Osteoblast (primary cell): ENCODE results near the gene NKX3-2. TPM values are rescaled to one million over a fixed set of nuclear protein-coding genes. Genes with fewer than 3 reads are reported as not detected.
"Not testable (repeated sequence)": the region's sequence is repeated elsewhere in the genome, so short reads cannot be mapped to it uniquely, and the experiment has no call there.

ENCODE experiments used
- DNase-seq: peaks from one replicate; pipeline ENCODE4 v3.0.0; 2011; ENCODE audit warnings: low spot score, mixed read lengths; ENCODE audit not compliant: insufficient read length; ENCODE audit errors: missing footprints
- H2AFZ ChIP-seq: 2 replicates; pipeline ENCODE4 v1.6.0; 2011; ENCODE audit warnings: mild to moderate bottlenecking, low read length
- H3K27ac ChIP-seq: 2 replicates; pipeline ENCODE4 v1.5.1; 2011; ENCODE audit warnings: mild to moderate bottlenecking, low read depth, low read length, moderate library complexity
- H3K27me3 ChIP-seq: 2 replicates; pipeline ENCODE4 v1.6.0; 2012; ENCODE audit warnings: mild to moderate bottlenecking, control low read depth, inconsistent platforms, low read length, moderate library complexity; ENCODE audit not compliant: insufficient read depth
- H3K36me3 ChIP-seq: 2 replicates; pipeline ENCODE4 v1.5.1; 2011; ENCODE audit warnings: mild to moderate bottlenecking, low read length, control low read depth, moderate library complexity; ENCODE audit not compliant: insufficient read depth
- H3K4me1 ChIP-seq: 2 replicates; pipeline ENCODE4 v1.5.1; 2011; ENCODE audit warnings: mild to moderate bottlenecking, low read length, control low read depth, moderate library complexity; ENCODE audit not compliant: insufficient read depth
- H3K4me2 ChIP-seq: 2 replicates; pipeline ENCODE4 v1.6.0; 2011; ENCODE audit warnings: mild to moderate bottlenecking, low read length; ENCODE audit not compliant: insufficient read depth
- H3K4me3 ChIP-seq: fragments of 200-600 bp; sonication (generic); 3 replicates; pipeline ENCODE4 v1.5.1; 2012; ENCODE audit warnings: mild to moderate bottlenecking, low read length, inconsistent platforms; ENCODE audit not compliant: insufficient read depth
- H3K79me2 ChIP-seq: 2 replicates; pipeline ENCODE4 v1.6.0; 2012; ENCODE audit warnings: mild to moderate bottlenecking, low read length, control low read depth, inconsistent platforms; ENCODE audit not compliant: insufficient read depth
- H3K9me3 ChIP-seq: 2 replicates; pipeline ENCODE4 v1.5.1; 2011; ENCODE audit warnings: low read depth, low read length, control low read depth
- H4K20me1 ChIP-seq: 2 replicates; pipeline ENCODE4 v1.6.0; 2012; ENCODE audit warnings: mild to moderate bottlenecking, low read length, control low read depth; ENCODE audit not compliant: insufficient read depth
- CTCF ChIP-seq: IDR thresholded peaks from 2 replicates; pipeline ENCODE4 v1.5.1; 2011; ENCODE audit warnings: mild to moderate bottlenecking, low read depth, low read length, moderate library complexity; ENCODE audit errors: extremely low read depth
- total RNA-seq: library from RNA; depleted of rRNA; stranded (reverse); fragments of >200 nt; gene quantifications from 2 replicates; pipeline ENCODE4 v1.2.3, GENCODE V29; 2012

Gene NKX3-2
- total RNA-seq, 1 donor: 0.72 TPM

GRCh38 chr4:13567125-13567524 lies 22.8 kb upstream of the NKX3-2 start:
- Histone ChIP-seq H3K4me3 (no peak overlapping the region), H3K9me3 (no peaks in the 10 kb centered on the region), H3K4me2 (no peak overlapping the region), H3K36me3 (peaks cover 29% of the 10 kb centered on the region), H3K4me1 (no peaks in the 10 kb centered on the region), H3K27me3 (no peaks in the 10 kb centered on the region), H2AFZ (no peak overlapping the region), H3K27ac (no peak overlapping the region), H4K20me1 (no peaks in the 10 kb centered on the region), H3K79me2 (no peaks in the 10 kb centered on the region)
- TF ChIP-seq CTCF: no peak
- no peak for DNase-seq

GRCh38 chr4:13562876-13563275 lies 18.6 kb upstream of the NKX3-2 start:
- TF ChIP-seq CTCF: no peak
- H3K79me2 ChIP-seq: no peaks in the 10 kb centered on the region
- no peaks in the 10 kb centered on the region for H4K20me1 ChIP-seq
- no peak overlapping the region for H3K4me3 ChIP-seq
- no peak overlapping the region for H2AFZ ChIP-seq
- DNase-seq: no peak
- H3K27me3 ChIP-seq: no peaks in the 10 kb centered on the region
- H3K36me3 ChIP-seq: peaks cover 3% of the 10 kb centered on the region
- no peak overlapping the region for H3K27ac ChIP-seq
- no peaks in the 10 kb centered on the region for H3K9me3 ChIP-seq
- H3K4me2 ChIP-seq: no peak overlapping the region
- H3K4me1 ChIP-seq: peaks cover 11% of the 10 kb centered on the region

GRCh38 chr4:13561673-13562072 lies 17.4 kb upstream of the NKX3-2 start:
- no peak for TF ChIP-seq CTCF
- Histone ChIP-seq H3K36me3 (no peaks in the 10 kb centered on the region), H3K4me2 (no peak overlapping the region), H2AFZ (no peak overlapping the region), H3K79me2 (no peaks in the 10 kb centered on the region), H4K20me1 (no peaks in the 10 kb centered on the region), H3K9me3 (no peaks in the 10 kb centered on the region), H3K27ac (no peak overlapping the region), H3K27me3 (no peaks in the 10 kb centered on the region), H3K4me1 (peaks cover 11% of the 10 kb centered on the region), H3K4me3 (no peak overlapping the region)
- DNase-seq: no peak

GRCh38 chr4:13560111-13560510 lies 15.8 kb upstream of the NKX3-2 start:
- DNase-seq, H3K27ac ChIP-seq, H2AFZ ChIP-seq, H3K27me3 ChIP-seq, H3K36me3 ChIP-seq, H3K4me3 ChIP-seq, H4K20me1 ChIP-seq, H3K9me3 ChIP-seq, H3K4me2 ChIP-seq, H3K79me2 ChIP-seq: not testable (repeated sequence)
- H3K4me1 ChIP-seq: peaks cover 11% of the 10 kb centered on the region
